SKM-1 (cell line): ENCODE results near the gene WNT3.

Experiments
- DNase-seq: peaks from one replicate; lab custom pipeline; 2025; ENCODE audit not compliant: unreplicated experiment; lab: John Stamatoyannopoulos, UW

The WNT3 gene

DNA sequence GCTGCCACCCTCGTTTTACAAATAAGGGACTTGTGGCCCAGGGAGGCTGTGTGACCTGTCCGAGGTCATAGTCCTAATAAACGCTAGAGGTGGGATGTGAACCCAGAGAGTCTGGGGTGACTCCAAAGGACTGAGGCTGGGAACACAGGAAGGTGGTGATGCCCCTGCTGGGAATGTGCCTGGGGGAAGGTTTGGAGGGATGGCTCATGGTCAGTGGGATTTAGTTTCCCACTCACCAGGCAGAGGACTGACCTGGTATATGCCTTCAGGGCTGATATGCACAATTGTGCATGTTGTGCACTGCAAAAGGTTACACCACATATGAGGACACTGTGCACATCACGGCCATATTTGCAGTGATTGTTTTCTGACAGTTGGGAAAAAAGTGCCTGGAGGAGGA lies 19.0 kb upstream of the WNT3 start:
- DNase-seq = no peak

DNA sequence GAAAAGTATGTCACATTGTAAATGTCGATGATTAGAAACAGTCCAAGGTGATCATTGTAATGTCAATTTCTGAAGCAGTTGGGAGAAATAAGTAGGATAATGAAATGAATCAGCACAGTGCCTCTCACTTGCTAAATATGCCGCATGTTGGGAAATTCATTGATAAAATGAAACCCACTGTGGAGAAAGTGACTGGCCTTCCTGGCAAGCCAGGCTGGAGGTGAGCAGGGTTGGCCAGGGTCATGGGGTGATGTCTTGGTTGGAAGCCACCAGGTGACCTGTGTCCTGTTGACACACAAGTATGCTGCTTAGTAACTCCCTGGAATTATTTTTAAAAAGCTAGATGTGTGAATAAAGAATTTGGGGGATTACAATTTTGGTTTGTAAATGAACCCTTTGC lies 18.0 kb upstream of the WNT3 start:
- DNase-seq = no peak

- DNase-seq = no peak
Measured at GRCh38 chr17:46834846-46835245, 16.4 kb upstream of the WNT3 start.

GRCh38 chr17:46833840-46834208 lies 15.3 kb upstream of the WNT3 start:
- no peak for DNase-seq

- no peak for DNase-seq
Measured at GRCh38 chr17:46832945-46833839, 14.7 kb upstream of the WNT3 start.

DNA sequence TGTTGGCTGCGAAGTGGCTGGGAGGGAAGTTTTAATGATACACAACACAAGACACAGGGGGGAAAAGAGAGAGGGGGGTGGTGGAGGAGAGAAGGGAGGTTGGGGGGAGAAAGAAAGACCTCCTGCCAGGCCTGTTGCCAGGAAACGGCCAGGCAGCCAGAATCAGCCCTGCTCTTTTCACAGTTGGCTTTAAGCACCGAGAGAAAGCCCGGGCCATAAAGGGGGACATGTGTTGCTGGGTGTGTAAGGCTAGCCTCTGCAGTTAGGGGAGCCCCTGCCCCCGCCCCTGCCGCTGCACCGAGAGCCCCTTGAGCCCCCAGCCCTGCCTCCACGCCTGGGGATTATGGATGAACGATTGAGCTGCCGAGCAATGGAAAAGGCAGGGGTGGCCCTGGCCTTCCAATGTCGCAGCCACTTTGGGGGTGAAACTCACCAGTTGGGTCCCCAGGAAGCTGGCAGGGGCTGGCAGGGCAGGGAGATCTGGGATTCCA lies 13.9 kb upstream of the WNT3 start:
- DNase-seq = no peak

DNA sequence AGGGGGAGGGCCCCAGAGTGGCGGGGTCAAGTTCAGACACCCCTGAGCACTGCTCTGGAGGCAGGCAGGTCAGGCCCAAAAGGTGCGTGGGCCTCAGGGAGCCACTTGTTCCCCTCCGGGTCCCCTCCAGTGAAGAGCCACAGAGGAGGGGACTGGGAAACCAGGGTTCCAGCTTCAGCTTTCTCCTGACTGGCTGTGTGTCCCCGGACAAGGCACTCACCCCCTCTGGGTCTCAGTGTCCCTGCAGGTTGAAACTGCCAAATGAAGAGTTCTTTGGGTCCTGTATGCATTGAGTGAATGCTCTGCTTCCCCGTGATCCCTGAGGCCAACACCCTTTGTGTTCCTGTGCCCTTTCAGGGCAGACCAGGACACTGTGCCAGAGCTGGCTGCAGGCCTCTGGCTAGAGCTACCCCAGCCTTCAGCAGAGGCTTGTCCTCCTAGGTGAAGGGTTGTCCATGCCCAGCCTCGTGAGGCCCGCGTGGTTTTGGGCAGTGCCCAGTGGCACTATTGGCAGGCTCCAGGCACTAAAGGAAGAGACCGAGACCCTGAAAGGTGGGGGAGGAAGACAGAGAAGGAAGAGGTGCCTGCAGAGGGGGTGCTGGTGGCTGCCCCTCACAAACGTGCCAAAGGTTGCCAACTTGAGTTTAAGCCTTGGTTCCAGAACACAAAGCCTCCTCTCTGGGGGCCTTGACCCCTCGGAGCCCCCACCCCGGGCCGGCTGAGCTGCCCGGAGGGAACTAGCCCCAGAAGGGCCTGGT lies 13.3 kb upstream of the WNT3 start:
- DNase-seq = no peak

GRCh38 chr17:46827274-46827673 lies 8.8 kb upstream of the WNT3 start:
- no peak for DNase-seq

- DNase-seq = no peak
Measured at GRCh38 chr17:46826116-46826515, 7.6 kb upstream of the WNT3 start.

GRCh38 chr17:46823657-46824056 lies 5.2 kb upstream of the WNT3 start:
- DNase-seq = no peak

DNA sequence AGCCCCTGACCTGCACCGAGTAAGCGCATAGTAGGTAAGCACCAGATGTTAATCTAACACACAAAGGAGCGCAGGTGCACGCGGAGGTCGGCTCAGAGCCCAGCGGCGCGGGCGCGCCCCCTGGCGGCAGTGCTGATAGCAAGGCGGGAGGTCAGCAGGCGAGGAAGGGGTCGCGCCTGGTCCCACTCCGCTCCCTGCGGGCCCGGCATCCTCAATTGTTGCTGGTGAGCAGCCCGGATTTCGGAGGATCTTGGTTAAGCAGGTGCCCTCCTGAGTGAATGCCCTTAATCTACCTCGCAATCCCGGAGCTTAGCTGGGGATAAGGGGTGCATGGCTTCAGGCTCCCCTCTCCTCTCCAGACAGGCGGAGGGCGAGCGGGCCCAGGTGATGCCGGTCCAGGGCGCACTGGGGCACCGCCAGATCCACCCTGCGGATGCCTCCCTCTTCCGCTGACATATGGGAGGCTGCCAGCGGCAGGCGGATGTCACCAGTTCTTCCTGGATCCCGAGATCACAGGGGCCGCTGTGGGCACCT lies 4.0 kb upstream of the WNT3 start:
- no peak for DNase-seq

GRCh38 chr17:46821482-46822387 lies 3.2 kb upstream of the WNT3 start:
- no peak for DNase-seq

DNA sequence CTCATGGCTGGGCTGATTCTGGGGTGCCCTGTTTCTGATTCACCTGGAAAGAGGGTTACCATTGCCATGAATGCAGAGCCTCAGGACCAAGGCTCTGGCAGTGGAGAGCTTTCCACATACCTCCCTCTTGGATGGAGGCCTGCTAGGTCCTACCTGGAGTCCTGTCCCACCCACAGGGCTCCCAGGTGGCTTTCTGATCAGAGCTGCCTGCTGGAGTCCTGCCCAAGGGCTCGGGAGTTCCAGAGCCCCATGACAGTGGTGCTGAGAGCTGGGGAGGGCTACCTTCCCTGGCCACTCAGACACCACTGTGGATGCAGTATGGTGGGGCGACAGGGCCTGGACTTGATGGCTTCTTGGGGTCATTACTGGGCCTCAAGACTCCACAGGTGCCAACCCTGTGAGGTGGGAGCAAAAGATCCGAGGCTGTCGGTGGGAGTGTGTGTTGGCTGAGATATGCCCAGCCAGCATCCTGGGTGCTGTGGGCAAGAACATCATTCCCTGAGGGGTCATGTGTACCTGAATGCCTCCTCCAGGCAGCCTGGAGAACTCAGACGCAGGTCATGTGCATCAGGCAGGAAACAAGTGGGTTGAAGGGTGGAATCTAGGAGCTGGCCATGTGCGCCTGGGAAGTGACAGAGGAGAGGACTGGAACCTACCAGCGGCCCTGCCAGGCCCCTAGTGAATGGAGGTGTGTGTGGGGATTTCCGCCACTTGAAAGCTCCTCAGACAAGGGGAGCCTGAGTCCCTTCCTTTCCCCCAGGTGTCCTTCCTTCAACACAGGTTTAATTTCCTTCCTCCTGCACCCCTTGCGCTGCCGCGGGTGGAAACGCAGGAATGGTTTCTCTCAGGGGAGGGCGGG lies 2.3 kb upstream of the WNT3 start:
- no peak for DNase-seq

DNA sequence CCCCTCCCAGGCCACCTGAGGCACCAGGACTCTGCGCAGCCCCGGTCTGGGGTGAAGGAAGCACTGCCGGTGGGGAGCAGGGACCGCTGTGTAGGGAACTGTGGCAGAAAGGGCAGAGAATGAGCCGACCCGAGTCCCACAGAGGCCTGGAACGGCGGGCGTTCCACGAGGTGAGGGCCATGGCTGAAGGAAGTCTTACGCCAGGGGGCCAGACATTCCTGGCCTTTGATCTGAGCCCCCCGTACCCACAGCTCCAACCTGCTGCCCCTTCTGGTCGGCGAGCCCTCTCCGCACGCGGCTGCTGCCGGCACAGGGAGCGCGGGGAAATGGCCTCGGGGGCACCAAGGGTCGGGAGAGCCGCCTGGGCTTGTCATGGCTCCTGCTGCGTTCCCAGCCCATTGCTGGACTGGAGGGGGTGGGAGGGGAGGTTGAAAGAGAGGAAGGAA lies 1.4 kb upstream of the WNT3 start:
- no peak for DNase-seq

DNA sequence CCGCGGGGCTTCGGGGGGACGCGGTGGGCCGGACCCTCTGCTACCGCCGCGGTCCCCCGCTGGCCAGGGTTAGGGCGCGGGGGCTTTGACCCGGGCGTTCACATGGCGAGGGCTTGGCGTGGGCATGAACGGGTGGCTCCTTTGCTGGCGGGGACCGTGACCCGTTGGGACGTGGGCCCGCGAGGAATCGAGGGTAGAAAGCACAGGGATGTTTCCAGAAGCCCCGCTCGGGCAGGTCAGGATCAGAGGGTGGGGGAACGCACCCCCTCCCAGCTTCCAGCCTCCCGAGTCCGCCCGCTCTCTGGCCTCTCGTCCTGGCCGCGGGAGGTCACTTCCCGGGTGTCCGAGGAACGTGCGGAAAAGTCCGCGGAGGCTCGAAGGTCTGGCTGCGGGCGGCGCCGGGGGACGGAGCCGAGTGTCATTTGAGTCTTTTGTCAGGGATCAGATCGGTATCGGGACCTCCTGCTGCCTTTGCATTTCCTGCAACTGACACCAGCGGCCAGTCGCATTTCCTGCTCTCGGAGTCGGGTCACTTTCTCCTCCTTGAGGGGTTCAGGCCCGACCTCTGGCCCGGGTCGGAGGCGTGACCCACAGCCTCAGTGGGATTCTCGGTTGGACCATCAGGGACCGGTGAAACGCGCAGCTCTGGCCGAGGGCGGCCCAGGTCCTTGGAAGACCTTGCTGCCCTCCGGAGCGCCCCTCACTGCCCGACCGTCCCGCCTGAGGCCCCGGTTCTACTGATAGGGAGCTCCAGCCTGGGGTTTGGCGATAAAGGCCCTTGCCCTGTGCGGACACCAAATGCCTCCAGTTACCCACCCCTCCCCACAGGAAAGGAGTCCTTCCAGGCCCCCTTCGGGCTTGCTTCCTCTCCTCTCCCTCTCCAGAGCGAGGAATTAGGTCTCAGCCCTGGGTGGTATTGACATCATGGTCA lies 702 bp upstream of the WNT3 start:
- DNase-seq = no peak

- DNase-seq = no peak
Measured at GRCh38 chr17:46817901-46818209, 637 bp downstream of the WNT3 start.

DNA sequence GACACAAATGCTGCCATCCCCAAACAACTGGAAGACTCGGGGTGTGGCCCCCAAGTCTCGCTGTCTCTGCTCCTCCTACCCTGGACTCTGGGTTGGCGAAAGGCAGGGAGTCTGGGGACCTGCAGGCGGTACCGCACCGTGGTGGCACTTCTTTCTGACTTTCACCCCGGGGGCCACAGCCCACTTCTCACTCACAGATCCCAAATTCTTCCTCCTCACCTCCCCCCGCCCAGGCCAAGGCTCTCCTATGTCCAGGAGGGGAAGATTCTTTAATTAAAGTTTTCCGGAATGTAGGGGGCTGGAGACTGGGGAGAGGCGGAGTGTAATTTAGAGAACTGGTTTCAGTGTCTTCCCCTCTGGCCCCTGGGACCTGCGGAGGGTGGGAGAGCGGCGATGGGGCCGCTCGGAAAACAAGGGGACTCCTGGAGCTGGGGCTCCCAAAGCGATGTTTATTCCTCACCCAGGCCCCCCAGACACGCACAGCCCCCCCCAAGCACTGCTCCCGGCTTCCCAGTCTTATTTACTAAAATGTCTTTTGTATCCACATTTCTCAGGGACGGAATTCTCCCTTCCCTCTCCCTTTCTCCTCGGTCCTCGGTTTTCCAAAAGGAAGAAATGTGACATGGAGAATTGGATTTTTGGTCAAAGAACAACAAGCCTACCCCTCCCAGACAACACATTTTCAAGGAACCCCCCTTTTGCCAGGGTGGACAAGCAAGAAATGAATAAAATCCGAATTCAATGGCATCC lies 1.2 kb downstream of the WNT3 start:
- no peak for DNase-seq
